ENCODE results near the gene TMEM95. TPM values are rescaled to one million over a fixed set of nuclear protein-coding genes. Genes with fewer than 3 reads are reported as not detected.

Gene TMEM95
- total and polyA plus RNA-seq, 2 of the 8 experiments (the other 6 are each of a cell fraction or from before 2014, with no cell fraction given): not detected

DNA sequence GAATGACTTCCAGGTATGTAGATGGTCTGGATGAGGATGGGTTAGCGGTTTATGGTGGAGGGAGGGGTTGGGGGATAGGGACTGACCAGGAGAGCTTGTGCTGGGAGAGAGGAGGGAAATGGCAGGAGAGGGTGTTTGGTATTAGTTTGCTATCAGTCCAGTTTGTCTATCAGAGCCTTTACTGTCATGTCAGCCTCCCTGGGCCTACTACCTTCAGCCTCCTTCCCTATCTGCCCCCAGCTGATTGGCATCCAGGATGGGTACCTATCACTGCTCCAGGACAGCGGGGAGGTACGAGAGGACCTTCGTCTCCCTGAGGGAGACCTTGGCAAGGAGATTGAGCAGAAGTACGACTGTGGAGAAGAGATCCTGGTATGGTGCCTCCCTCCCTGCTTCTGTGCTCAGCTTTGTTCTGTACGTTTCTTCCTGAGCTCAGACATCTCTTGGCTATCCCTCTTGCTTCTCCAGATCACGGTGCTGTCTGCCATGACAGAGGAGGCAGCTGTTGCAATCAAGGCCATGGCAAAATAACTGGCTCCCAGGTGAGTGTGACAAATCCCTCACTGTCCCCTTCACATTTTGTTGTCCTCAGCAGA, 43.7 kb upstream of the TMEM95 start:
- Histone ChIP-seq H3K36me3 (ENCODE audit: control insufficient read depth in 2 of 4, insufficient read depth in 4 of 4, low read length in 3 of 4) (peaks cover 27 to 46% (median 36%) of the 10 kb centered on the region in 4 experiments), H3K9me3 (ENCODE audit: insufficient read depth in 2 of 2, low read depth in 1 of 2, low read length in 1 of 2) (no peaks in the 10 kb centered on the region), H3K14ac (ENCODE audit: insufficient read length) (no peak overlapping the region), H2AFZ (ENCODE audit: low read length) (no peak overlapping the region), H4K91ac (replicated peaks; ENCODE audit: insufficient read length, low read length) (no peak overlapping the region), H3K4me1 (replicated peaks in 1 of 4; ENCODE audit: control insufficient read depth in 3 of 4, insufficient read depth in 4 of 4, low read length in 3 of 4) (peaks cover 0 to 19% (median 9%) of the 10 kb centered on the region in 4 experiments; a peak in 5 of 7 replicates), H3K79me1 (ENCODE audit: low read depth, low read length) (peaks cover 12% of the 10 kb centered on the region), H2AK5ac (ENCODE audit: low read depth, low read length) (no peak overlapping the region), H2BK120ac (replicated peaks; ENCODE audit: low read depth, low read length) (no peak overlapping the region), H4K5ac (ENCODE audit: insufficient read length, low read depth, low read length) (no peak overlapping the region), H2BK12ac (ENCODE audit: low read depth, low read length) (no peak overlapping the region), H3K27ac (ENCODE audit: low read depth, low read length) (no peak overlapping the region), H3K79me2 (ENCODE audit: control insufficient read depth in 1 of 2, insufficient read depth in 2 of 2, low read length in 2 of 2) (peaks cover 17 to 43% of the 10 kb centered on the region in 2 experiments), H2BK15ac (ENCODE audit: low read length) (no peak overlapping the region), H3K23ac (ENCODE audit: insufficient read length) (no peak overlapping the region), H3K23me2 (ENCODE audit: low read depth, low read length) (peaks cover 10% of the 10 kb centered on the region), H4K20me1 (replicated peaks in 1 of 2; ENCODE audit: control insufficient read depth in 1 of 2, insufficient read depth in 2 of 2, low read length in 2 of 2) (peaks cover 21 to 28% of the 10 kb centered on the region in 2 experiments), H3K27me3 (replicated peaks in 1 of 4; ENCODE audit: control insufficient read depth in 3 of 4, extremely low read depth in 1 of 4, insufficient read depth in 3 of 4, low read length in 3 of 4) (no peaks in the 10 kb centered on the region), H4K8ac (ENCODE audit: extremely low read depth, insufficient read depth, low read length) (no peak overlapping the region), H2BK5ac (ENCODE audit: low read depth, low read length) (no peak overlapping the region), H3K4me3 (ENCODE audit: extremely low read depth in 1 of 4, insufficient read depth in 2 of 4, low read depth in 3 of 4, low read length in 4 of 4) (no peak overlapping the region), H3K9ac (replicated peaks in 1 of 4; ENCODE audit: extremely low read depth in 1 of 4, low read depth in 3 of 4, low read length in 3 of 4) (no peak overlapping the region; a peak in 1 of 7 replicates), H3K4ac (replicated peaks; ENCODE audit: insufficient read length, low read depth, low read length) (no peak overlapping the region), H2BK20ac (ENCODE audit: low read length) (no peak overlapping the region), H3K18ac (ENCODE audit: extremely low read depth, low read length) (no peak overlapping the region), H3K56ac (replicated peaks; ENCODE audit: insufficient read length, low read depth, low read length) (no peak overlapping the region), H3K4me2 (ENCODE audit: insufficient read depth in 1 of 2, low read depth in 2 of 2, low read length in 2 of 2) (no peak overlapping the region)
- DNase-seq (ENCODE audit: low read depth in 1 of 2, low spot score in 2 of 2): no peak
- ChIA-PET CTCF (ENCODE audit: partially characterized antibody) (interaction anchor here (0.9 to 4.5 kb wide), 7 partner anchors 15 to 250 kb away, joined by 3 to 22 read pairs (median 3); partner anchors contain the start of gene GABARAP), POLR2A (ENCODE audit: partially characterized antibody) (interaction anchor here (0.6 to 11.3 kb wide), 16 partner anchors 10 to 290 kb away, joined by 3 to 223 read pairs (median 6); partner anchors contain the start of genes ACADVL, ACAP1, CLDN7 and DLG4)
- no peak for FAIRE-seq
- 96 to 100% methylated on average over 1 to 7 of the region's 7 CpGs for WGBS, 2 experiments (ENCODE audit: extremely low coverage in 1 of 2, insufficient coverage in 1 of 2, insufficient read length in 1 of 2, insufficient replicate concordance in 2 of 2, low coverage in 1 of 2, low lambda C conversion rate in 2 of 2, missing lambda C conversion rate in 1 of 2)
- peak in 1 of 2 experiments; percentile 33; a peak in 1 of 3 replicates for TF ChIP-seq POLR2A (IDR thresholded peaks at IDR 0.05; ENCODE audit: control extremely low read depth in 1 of 2, low read depth in 2 of 2, low read length in 2 of 2)
- no peak for TF ChIP-seq SP4 (IDR thresholded peaks at IDR 0.05; ENCODE audit: low read length)

All from H1 (cell line).